ENCODE data around the gene TMEM119. TPM values are rescaled to one million over a fixed set of nuclear protein-coding genes. Genes with fewer than 3 reads are reported as not detected.
"Not testable (repeated sequence)": the region's sequence is repeated elsewhere in the genome, so short reads cannot be mapped to it uniquely, and the experiment has no call there.

Gene TMEM119
- total RNA-seq, 1 donor from 2014 or later, result 1.3 TPM

DNA sequence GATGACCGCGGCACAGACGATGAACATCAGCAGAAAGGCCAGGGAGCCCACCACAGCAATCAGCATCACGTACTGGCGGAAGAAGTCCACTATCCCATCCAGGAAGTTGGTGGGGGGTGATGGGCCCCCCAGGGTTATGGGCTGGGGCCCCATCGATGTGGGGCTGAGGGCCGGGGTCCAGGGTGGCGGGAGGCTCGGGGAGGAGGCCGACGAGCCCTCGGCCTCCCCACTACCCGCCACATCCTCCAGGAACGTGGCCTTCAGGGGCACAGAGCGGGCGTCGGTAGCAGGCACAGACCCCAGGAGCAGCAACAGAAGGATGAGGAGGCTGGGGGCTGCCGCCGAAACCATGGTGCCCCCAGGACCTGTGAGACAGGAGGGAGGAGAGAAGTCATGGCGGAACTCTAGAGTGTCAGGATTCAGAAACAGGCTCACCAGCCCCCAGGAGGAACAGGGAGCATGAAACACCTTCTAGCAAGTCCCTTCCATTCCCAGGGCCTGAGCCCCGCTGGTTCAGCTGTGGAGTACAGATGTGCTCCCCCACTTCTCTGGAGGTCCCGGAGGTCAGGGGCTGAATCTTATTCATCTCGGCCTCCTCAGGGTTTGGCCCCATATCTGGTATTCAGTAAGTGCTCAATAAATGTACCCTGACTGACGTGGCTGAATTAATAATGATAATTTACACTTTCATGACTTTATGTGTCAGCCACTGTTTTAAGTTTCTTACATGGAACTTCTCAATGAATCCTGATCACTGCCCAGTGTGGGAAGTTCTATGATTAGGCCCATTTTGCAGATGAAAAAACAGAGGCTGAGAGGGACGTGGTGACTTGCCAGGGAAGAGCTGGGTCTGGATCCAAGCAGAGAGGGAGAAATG is 5.6 kb downstream of the TMEM119 start:
- DNase-seq (ENCODE audit: missing footprints) (no peak), ATAC-seq (no peak)
- intact Hi-C loops (cut with DNase I), result no loop called here

DNA sequence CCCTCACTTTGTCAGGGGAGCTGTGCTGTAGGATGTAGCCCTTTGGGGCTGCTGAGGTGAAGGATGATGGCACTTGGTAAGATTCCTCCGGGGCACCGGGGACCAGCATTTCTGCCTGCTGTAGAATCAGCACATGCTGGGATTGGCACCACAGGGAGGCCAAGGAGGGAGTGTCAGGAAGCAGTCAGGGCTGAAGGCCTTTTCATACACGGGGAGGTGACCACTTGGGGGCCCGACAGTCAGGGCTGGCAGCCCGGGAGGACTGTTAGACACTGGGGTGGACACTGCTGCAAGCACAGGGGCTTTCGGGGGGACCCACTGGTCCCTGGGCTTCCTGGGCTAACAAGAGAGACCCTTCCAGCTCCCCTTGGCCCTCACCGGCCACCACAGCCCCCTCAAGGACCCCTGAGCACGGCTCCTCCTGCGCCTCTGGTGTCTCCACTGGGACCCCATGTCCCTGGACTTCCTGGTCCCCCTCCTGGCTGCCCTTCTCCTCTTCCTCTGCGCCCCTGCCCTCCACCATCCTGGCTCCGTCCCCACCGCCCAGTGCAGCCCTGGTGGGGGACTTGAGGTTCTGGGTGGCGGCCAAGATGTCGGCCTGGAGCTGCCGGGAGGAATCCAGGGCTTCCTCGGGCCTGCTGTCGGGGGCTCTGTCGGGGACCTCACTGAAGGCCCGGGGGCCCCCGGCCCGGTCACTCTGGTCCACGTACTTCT is 6.5 kb downstream of the TMEM119 start:
- ATAC-seq (no peak), DNase-seq (ENCODE audit: missing footprints) (no peak)
- intact Hi-C loops (cut with DNase I), result no loop called here

DNA sequence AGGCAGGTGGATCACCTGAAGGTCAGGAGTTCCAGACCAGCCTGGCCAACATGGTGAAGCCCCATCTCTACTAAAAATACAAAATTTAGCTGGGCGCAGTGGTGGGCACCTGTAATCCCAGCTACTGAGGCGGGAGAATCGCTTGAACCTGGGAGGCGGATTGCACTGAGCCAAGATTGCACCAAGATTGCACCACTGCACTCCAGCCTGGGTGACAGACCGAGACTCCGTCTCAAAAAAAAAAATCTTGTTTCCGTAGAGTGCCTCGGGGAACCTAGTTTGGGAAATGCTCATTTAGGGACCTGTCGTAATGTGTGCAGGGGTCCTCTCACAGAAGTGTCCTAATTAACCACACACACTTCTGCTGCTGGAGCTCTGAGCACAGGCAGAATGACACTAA is 7.4 kb downstream of the TMEM119 start:
- ATAC-seq, result not testable (repeated sequence)

DNA sequence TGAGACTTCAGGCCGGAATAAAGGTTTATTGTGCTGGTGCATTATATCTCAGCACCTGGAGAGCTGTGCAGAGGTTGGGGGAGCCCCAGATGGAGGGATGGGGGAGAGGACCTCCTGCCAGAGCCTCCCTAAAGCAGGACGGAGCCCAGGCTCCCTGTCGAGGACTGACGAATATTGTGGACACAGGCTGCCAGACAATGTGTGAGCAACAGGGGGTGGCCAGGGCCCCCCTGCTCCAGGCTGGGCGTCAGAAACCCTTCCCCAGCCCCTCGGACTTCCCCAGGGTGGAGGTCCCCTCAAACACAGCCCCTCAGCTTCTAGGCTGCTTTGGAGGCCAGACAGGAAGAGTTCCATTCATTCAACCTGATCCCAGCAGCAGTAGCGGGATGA is 8.0 kb downstream of the TMEM119 start:
- DNase-seq (ENCODE audit: missing footprints) (no peak), ATAC-seq (no peak)
- intact Hi-C loops (cut with DNase I), result no loop called here

More for the DNA sequence above, 7.4 kb downstream of the TMEM119 start:
- DNase-seq (ENCODE audit: missing footprints); intact Hi-C loops (cut with DNase I): not testable (repeated sequence)

DNA sequence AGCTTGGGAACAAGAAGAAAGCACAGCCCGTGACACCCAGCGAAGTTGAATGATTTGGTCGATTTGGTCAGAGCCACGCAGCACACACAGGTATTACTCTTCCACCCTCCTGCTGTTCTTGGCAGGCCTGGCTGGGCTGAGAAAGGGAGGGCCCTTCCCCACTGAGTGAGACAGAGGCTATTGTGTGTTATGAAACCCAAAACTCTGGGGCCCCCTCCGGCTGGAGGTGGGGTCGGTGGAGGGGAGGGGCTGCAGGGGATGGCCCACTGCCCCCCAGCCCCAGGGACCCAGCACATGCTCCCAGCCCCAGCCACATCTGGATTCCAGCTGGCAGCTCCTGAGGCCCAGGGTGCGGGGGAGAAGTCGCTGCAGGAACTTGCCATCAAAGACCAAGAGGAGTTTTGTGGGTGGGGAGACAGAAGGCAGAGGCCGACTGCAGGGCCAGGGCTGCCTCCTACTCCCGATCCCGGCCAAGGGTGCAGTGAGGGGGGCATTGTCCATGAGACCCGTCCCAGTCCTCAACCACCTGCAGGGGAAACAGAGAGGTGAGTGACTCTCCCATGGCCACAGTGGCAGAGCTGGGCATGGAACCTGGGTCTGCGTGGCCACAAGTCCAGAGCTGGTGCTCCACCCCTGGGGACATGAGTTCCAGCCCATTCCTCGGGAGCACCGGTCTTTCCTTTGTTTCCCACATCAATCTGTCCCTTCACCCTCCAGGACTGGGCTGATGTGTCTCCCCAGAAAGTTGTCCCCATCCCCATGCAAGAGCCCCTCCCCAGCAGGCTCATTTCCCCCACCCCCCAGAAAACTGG is 8.7 kb downstream of the TMEM119 start:
- DNase-seq (ENCODE audit: missing footprints), result no peak
- ATAC-seq, result peak; percentile 55
- intact Hi-C loops (cut with DNase I), result no loop called here

DNA sequence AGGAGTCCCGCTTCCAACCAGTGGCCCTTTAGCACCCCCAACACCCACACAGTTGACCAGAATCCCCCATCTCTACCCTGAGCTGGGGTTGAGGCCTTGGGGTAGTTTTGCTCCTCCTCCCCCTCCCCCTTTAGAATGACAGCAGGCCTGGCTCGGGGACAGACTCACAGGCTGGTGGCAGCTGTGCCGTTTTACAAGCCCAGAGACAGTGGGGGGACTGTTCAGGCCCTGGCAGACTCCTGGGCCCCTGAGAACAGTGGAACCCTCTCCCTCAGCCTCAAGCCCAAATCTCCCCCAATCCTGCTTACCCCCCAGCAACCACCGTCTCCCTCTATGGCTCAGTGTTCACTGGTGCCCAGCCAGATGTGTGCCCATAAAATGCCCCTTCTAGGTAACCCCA is 10.1 kb downstream of the TMEM119 start:
- ATAC-seq (no peak), DNase-seq (ENCODE audit: missing footprints) (no peak)
- intact Hi-C loops (cut with DNase I), result no loop called here

DNA sequence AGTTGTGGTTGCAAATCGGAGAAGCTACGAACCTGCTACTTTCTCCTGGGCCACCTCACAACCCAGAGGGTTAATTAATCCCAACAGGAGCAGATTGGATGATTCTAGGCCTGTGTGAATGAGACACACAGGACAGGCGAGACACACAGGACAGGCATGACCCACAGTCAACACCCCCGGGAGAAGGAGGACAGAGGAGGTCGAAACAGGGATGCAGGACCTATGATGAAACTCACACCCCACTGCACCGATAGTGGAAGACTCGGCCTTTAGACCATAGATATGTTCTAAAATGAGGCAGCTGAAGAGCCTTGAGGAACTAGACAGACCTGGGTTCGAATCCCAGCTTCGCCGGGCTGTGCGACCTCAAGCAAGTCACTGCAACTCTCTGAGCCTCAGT is 11.6 kb downstream of the TMEM119 start:
- ATAC-seq (no peak), DNase-seq (ENCODE audit: missing footprints) (no peak)
- intact Hi-C loops (cut with DNase I), result no loop called here

DNA sequence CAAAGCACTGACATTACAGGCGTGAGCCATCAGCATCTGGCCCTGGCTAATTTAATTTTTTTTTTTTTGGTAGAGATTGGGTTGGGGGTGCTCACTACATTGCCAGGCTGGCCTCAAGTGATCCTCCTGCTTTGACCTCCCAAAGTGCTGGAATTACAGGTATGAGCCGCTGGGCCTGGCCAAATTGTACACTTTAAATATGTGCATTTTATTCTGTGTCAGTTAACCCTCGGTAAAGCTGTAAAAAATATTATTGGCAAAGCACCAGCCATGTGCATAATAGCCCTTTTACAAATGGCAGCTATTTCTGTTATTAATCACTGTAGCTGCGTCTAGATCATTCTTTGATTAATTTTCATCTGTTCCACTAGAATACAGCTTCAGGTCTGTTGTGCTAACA is 12.0 kb downstream of the TMEM119 start:
- intact Hi-C loops (cut with DNase I), result no loop called here
- DNase-seq (ENCODE audit: missing footprints) (no peak), ATAC-seq (no peak)

DNA sequence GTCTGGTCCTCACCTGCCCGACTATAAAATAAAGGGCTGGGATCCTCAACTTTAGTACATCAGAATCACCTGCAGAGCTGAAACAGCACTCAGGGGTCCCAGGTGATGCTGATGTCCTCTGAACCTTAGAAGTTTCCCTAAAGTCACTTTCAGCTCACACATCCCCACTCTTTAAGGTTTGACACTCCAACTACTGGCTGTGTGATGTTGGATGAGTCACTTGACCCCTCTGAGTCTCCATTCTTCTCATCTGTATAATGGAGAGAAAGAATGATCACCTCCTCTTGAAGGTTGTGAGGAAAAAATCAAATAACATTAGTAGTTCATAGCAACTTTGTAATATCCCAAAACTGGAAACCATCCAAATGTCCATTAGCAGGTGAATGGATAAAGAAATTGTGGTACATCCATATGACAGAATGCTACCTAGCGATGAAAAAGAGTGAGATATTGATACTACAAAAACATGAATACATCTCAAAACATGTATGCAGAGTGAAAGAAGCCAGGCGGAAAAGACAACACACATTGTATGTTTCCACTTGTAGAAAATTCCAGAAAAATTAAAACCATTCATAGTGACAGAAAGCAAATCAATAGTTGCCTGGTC is 13.3 kb downstream of the TMEM119 start:
- no peak for DNase-seq (ENCODE audit: missing footprints)
- intact Hi-C loops (cut with DNase I), result no loop called here
- no peak for ATAC-seq

DNA sequence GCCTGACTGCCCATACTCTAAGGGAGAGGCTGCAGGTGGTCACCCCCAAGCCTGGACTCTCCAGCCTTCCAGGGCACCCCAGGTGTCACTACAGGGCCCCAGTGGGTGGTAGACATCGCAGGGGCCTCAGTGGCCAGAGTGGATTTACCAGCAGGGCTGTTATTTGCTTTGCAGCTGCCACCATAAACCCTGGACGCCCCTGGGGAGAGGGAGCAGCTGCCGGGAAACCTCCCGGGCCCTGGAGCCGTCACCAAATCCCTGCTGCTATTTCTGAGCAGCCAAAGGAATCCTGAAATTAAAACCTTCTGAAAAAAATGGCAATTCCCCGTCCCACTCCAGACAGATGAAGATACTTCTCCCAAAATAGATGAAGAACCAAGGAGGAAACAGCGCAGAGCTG is 13.9 kb downstream of the TMEM119 start:
- ATAC-seq (no peak), DNase-seq (ENCODE audit: missing footprints) (no peak)
- intact Hi-C loops (cut with DNase I), result no loop called here

DNA sequence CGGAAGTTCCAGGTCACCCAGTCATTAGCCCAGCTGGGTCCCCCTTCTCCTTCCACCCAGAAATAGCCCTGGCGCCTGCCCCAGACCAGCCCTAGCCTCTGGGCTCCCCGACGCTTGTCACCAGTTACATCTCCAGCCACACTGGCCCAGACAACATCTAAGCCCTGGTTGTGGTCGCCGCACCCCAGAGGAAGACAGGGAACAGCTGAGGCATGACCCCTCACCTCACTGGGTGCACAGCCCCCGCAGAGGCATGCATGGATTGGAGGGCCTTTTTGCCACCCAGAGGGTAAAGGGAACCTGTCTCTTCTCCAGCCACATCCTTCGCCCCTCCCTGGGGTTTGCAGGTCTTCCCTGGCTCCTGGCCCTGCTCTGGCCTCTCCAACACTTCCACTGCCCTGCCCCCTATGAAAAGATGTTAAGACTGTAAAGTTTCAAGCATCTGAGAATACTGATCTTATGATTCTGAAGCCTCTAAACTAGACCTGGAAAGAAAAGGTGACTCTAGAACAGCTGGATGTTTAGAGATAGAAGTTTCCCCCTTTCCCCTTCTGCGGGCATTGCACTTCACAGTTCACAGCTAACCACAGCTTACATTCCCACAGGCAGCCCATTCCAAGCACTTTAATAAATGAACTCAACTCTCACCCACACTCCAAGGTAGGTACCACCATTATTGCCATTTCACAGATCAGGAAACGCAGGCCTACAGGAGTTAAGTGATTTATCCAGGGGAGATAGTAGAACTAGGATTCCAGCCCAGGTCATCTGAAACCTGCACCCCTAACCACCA is 14.7 kb downstream of the TMEM119 start:
- intact Hi-C loops (cut with DNase I), result no loop called here
- DNase-seq (ENCODE audit: missing footprints) (no peak), ATAC-seq (no peak)

DNA sequence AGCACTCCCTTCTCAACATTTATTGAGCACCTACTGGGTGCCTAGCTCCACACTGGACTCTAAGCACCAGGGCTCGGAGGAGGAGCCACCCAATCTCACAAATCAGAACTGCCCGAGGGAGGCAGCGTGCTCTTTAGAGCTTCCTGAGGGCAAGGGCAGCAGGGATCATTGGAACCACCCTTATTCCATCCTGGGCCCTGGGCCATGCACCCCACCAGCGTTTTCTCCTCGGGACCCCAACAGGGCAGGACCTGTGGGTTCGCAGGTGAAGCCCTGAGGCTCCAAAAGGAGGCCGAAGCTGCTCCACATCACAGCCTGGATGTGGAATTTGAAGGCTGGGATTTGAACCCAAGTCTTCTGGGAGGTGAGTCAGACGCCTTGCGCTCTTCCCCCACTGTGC is 15.4 kb downstream of the TMEM119 start:
- DNase-seq (ENCODE audit: missing footprints), result no peak
- peak; percentile 37 for ATAC-seq
- intact Hi-C loops (cut with DNase I), result no loop called here

DNA sequence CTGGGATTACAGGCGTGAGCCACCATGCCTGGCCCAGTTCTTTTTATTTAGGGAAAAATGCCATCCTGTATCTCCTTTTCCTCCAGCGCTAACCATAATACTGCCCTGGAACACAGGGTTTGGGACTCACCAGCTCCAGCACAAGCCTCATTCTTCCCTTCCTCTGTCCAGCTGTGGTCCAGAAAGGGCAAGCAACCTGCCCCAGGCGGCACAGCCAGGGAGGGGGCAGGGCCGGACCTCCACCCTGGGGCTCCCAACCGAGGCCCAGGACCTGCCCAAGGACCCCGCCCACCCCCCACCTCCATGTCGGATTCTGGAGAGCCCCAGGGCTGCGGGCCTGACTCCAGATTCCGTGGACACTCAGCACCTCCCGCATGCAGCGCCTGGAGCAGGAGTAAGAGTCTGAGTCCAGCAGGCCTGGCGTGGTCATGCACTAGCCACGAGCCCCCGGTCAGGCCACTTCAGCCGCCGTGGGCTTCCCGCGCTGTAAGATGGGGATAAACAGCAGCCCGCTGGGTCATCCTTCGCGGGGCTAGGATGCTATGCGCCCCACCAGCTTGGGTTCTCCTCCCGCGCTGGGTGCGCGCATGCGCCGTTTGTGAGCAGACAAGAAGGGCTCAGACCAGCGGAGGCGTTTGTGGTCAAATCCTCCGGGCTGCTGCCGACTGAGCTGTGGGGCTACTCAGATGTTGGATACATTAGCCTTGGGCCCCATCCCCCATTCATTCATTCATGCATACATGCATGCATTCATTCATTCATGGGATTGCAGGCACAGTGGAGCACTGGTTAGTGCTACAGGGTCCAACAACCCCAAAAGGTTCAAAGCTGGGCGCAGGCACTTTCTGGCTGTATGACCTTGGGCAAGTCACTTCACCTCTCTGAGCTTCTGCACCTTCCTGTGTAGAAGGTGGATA is 16.3 kb downstream of the TMEM119 start:
- intact Hi-C loops (cut with DNase I), result no loop called here
- ATAC-seq, result no peak
- DNase-seq (ENCODE audit: missing footprints), result no peak

DNA sequence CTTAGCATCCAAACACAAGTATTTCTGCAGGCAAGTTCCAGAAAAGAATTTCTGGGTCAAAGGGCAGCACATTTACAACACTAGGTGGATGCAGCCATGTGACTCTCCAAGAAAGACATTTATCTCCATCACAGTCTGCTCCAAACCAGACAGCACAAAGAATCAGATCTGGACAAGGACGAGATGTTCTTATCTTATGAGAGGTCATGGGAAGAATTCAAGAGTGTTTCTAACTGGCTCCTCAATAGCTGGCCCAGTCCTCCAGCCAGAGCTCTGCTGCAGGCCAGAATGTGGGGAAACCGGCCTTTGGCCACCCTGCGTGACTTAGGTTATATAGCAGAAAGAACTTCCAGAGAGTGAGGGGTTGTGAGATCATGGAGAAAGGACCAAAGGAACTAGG is 17.4 kb downstream of the TMEM119 start:
- no peak for DNase-seq (ENCODE audit: missing footprints)
- intact Hi-C loops (cut with DNase I), result no loop called here

DNA sequence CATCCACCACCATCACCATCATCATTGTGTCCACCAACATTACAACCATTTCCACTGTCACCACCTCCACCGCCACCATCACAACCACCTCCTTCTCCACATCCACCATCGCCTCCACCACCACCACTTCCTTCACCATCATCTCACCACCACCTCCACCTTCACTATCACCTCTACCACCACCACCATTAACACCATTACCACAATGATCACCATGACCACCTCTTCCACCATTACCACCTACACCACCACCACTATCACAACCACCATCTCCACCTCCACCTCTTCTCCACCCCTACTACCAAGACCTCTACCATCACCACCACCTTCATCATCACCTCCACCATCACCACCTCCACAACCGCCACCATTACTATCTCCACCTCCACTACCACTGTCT is 19.1 kb downstream of the TMEM119 start:
- DNase-seq (ENCODE audit: missing footprints) (no peak), ATAC-seq (no peak)
- intact Hi-C loops (cut with DNase I), result no loop called here

More for the DNA sequence above, 17.4 kb downstream of the TMEM119 start:
- peak; percentile 33 for ATAC-seq

DNA sequence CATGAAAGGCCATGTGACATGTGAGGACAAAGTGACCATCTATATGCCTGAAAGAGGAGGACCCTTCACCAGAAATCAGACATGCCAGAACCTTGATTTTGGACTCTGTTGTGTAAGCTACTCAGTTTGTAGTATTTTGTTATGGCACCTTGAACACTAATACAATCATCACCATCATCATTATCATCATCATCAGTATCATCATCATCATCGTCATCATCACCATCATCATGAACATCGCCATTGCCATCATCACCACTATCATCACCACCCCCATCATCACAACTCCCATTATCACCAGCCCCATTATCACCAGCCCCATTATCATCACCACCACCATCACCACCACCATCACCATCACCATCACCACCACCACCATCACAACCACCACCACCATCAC is 19.6 kb downstream of the TMEM119 start:
- ATAC-seq (no peak), DNase-seq (ENCODE audit: missing footprints) (no peak)
- intact Hi-C loops (cut with DNase I), result no loop called here

DNA sequence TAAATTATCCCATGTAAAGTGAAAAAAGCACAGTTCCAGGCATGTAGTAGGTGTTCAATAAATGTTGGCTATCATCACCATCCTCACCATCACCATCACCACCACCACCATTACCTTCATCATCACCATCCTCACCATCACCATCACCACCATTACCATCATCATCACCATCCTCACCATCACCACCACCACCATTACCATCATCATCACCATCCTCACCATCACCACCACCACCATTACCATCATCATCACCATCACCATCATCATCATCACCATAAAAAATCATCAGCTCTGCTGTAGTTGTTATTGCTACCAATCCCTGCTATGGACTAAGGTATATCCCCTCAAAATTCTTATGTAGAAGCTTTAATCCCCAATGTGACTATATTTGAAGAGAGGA is 20.4 kb downstream of the TMEM119 start:
- intact Hi-C loops (cut with DNase I), result no loop called here
- DNase-seq (ENCODE audit: missing footprints), result no peak
- no peak for ATAC-seq
